Naive thymus-derived CD4-positive, alpha-beta T cell (primary cell): ENCODE measurements around the gene OS9. TPM values are rescaled to one million over a fixed set of nuclear protein-coding genes. Genes with fewer than 3 reads are reported as not detected.

ENCODE experiments used
- ATAC-seq: fragments of 150-1000 bp; cut with Tn5 transposase; 2 replicates; pipeline ENCODE4 v1.10.0; 2021; ENCODE audit warnings: mild to moderate bottlenecking, moderate library complexity
- CTCF ChIA-PET: fragments of 350-600 bp; sonication (Branson Sonifier 250); formaldehyde crosslinking; loops from one replicate; lab custom pipeline; 2021; ENCODE audit warnings: antibody characterized with exemption; lab: Charles Lee
- POLR2A ChIA-PET: fragments of 350-600 bp; sonication (Branson Sonifier 250); formaldehyde crosslinking; loops from one replicate; lab custom pipeline; 2021; ENCODE audit warnings: antibody characterized with exemption, inconsistent platforms; lab: Charles Lee
- DNase-seq, 9 donors: peaks; one replicate each; pipeline versions ENCODE4 v3.0.0 to v3.0.0-alpha.2; 2020 to 2022; ENCODE audit warnings: mixed read lengths in 1 of 9
- H3K27ac ChIP-seq: one replicate; pipeline ENCODE4 v1.7.0; 2013; ENCODE audit warnings: mild to moderate bottlenecking, low read depth, low read length, moderate library complexity
- H3K27me3 ChIP-seq, 2 donors: one replicate each; pipeline ENCODE4 v1.7.0; 2013; ENCODE audit warnings: low read length in 2 of 2, mild to moderate bottlenecking in 2 of 2, moderate library complexity in 2 of 2; ENCODE audit not compliant: control insufficient read depth in 2 of 2, insufficient read depth in 2 of 2
- H3K36me3 ChIP-seq, 3 experiments: 1 replicate in 2 of 3; 2 replicates in 1 of 3; pipeline ENCODE4 v1.7.0; 2013; ENCODE audit warnings: low read length in 3 of 3, mild to moderate bottlenecking in 3 of 3, moderate library complexity in 1 of 3; ENCODE audit not compliant: insufficient read depth in 3 of 3, control insufficient read depth in 2 of 3
- H3K4me1 ChIP-seq, 2 donors: one replicate each; pipeline ENCODE4 v1.7.0; 2013; ENCODE audit warnings: low read length in 2 of 2, mild to moderate bottlenecking in 2 of 2, moderate library complexity in 1 of 2; ENCODE audit not compliant: control insufficient read depth in 2 of 2, insufficient read depth in 2 of 2
- H3K4me3 ChIP-seq: 2 replicates; pipeline ENCODE4 v1.7.0; 2013; ENCODE audit warnings: mild to moderate bottlenecking, low read length
- H3K9me3 ChIP-seq, 3 experiments: 1 replicate in 2 of 3; 2 replicates in 1 of 3; pipeline ENCODE4 v1.7.0; 2013; ENCODE audit warnings: low read length in 3 of 3; ENCODE audit not compliant: control insufficient read depth in 2 of 3
- H3K27ac Mint-ChIP-seq, 9 donors: one replicate each; pipeline ENCODE4 v1.8.0; 2020 to 2022; ENCODE audit warnings: mixed read lengths in 9 of 9, mild to moderate bottlenecking in 8 of 9, moderate library complexity in 5 of 9, inconsistent platforms in 2 of 9
- H3K27me3 Mint-ChIP-seq, 5 donors: one replicate each; pipeline ENCODE4 v1.8.0; 2021 to 2022; ENCODE audit warnings: mixed read lengths in 5 of 5, mild to moderate bottlenecking in 1 of 5
- H3K36me3 Mint-ChIP-seq, 5 donors: one replicate each; pipeline ENCODE4 v1.8.0; 2020 to 2022; ENCODE audit warnings: mixed read lengths in 5 of 5, mild to moderate bottlenecking in 3 of 5, inconsistent platforms in 1 of 5
- H3K4me1 Mint-ChIP-seq, 7 donors: one replicate each; pipeline ENCODE4 v1.8.0; 2020 to 2022; ENCODE audit warnings: mixed read lengths in 7 of 7, mild to moderate bottlenecking in 3 of 7, inconsistent platforms in 1 of 7
- H3K4me3 Mint-ChIP-seq, 10 donors: one replicate each; pipeline ENCODE4 v1.8.0; 2020 to 2022; ENCODE audit warnings: mild to moderate bottlenecking in 10 of 10, mixed read lengths in 10 of 10, moderate library complexity in 6 of 10, inconsistent platforms in 2 of 10
- H3K9me3 Mint-ChIP-seq, 11 donors: one replicate each; pipeline ENCODE4 v1.8.0; 2020 to 2022; ENCODE audit warnings: mixed read lengths in 11 of 11, mild to moderate bottlenecking in 4 of 11, inconsistent platforms in 1 of 11, moderate library complexity in 1 of 11
- intact Hi-C, 2 donors: fragments of 100-400 bp; cut with micrococcal nuclease; formaldehyde crosslinking; loops; one replicate each; pipeline ENCODE4 v1.15.1; 2023
- polyA plus RNA-seq, 2 donors: library from polyadenylated mRNA; unstranded; fragments of 300-500 nt; fragmentation: Illumina TruSeq; gene quantifications; one replicate each; pipeline ENCODE4 v1.2.3, GENCODE V29; 2021
- total RNA-seq, 6 experiments: library from RNA in 5 of 6; stranded (reverse) in 5 of 6; gene quantifications; 1 replicate in 5 of 6; 2 replicates in 1 of 6; pipeline ENCODE4 v1.2.3 and lab custom pipeline; 2021 to 2026

The OS9 gene
- total and polyA plus RNA-seq, 7 experiments from 2014 or later: 59.5 to 175 (median 148) TPM

DNA sequence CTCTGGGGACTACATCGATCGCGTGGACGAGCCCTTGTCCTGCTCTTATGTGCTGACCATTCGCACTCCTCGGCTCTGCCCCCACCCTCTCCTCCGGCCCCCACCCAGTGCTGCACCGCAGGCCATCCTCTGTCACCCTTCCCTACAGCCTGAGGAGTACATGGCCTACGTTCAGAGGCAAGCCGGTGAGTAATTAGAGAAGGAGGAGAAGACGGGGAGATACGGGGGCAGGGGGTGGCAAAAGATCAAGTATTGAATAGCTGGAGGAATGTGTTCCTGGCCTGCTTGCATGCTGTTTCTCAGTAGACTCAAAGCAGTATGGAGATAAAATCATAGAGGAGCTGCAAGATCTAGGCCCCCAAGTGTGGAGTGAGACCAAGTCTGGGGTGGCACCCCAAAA, 21.9 kb downstream of the OS9 start:
- peak overlapping the region in 2 of 9 donors; percentile 48 to 56 for H3K27ac Mint-ChIP-seq
- H3K4me1 ChIP-seq: no peaks in the 10 kb centered on the region
- H3K27me3 ChIP-seq: no peaks in the 10 kb centered on the region
- peaks cover 15 to 74% (median 18%) of the 10 kb centered on the region in 3 experiments for H3K36me3 ChIP-seq
- DNase-seq (no peak), ATAC-seq (no peak)
- no peak overlapping the region for H3K4me3 ChIP-seq
- peaks cover 10 to 39% (median 32%) of the 10 kb centered on the region in 5 donors for H3K36me3 Mint-ChIP-seq
- no peak overlapping the region for H3K4me3 Mint-ChIP-seq
- POLR2A ChIA-PET: interaction anchor here (0.6 to 1.2 kb wide), 5 partner anchors 8 to 29 kb away, joined by 3 to 4 read pairs (median 3); partner anchors contain the start of genes AGAP2 and OS9
- H3K9me3 ChIP-seq: no peaks in the 10 kb centered on the region
- no peaks in the 10 kb centered on the region for H3K9me3 Mint-ChIP-seq
- CTCF ChIA-PET: no interaction called here
- intact Hi-C loops: no loop called here
- no peaks in the 10 kb centered on the region for H3K27me3 Mint-ChIP-seq
- H3K4me1 Mint-ChIP-seq: peaks cover 0 to 8% (median 0%) of the 10 kb centered on the region in 7 donors
- H3K27ac ChIP-seq: no peak overlapping the region

DNA sequence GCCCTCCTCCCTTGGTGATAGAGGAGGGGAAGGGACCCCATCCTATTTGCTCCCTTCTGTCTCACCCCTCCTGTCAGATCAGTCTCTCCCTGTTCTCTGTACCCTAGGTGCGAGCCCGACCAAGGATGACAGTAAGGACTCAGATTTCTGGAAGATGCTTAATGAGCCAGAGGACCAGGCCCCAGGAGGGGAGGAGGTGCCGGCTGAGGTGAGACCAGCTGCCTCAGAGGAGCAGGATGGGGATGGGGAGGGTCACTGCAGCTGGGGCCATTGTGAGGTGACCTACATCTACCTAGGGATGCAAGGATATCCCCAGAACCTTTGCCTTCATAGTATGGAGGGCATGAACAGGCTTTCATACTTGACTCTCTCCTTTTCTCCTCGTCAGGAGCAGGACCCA, 22.4 kb downstream of the OS9 start:
- Histone ChIP-seq H3K36me3 (peaks cover 15 to 80% (median 18%) of the 10 kb centered on the region in 3 experiments), H3K4me1 (no peaks in the 10 kb centered on the region), H3K27me3 (no peaks in the 10 kb centered on the region), H3K4me3 (no peak overlapping the region), H3K9me3 (no peaks in the 10 kb centered on the region), H3K27ac (no peak overlapping the region)
- H3K4me1 Mint-ChIP-seq: peaks cover 0 to 8% (median 0%) of the 10 kb centered on the region in 7 donors
- DNase-seq (no peak), ATAC-seq (no peak)
- H3K4me3 Mint-ChIP-seq: no peak overlapping the region
- ChIA-PET POLR2A (interaction anchor here (1.0 to 1.2 kb wide), 3 partner anchors 9 to 30 kb away, joined by 3 to 4 read pairs (median 3); no protein-coding TSS in a partner anchor), CTCF (interaction anchor here (0.6 kb wide), 1 partner anchor 502 kb away, joined by 3 read pairs; no protein-coding TSS in a partner anchor)
- no peaks in the 10 kb centered on the region for H3K27me3 Mint-ChIP-seq
- H3K36me3 Mint-ChIP-seq: peaks cover 10 to 35% (median 28%) of the 10 kb centered on the region in 5 donors
- H3K27ac Mint-ChIP-seq: peak overlapping the region in 2 of 9 donors; percentile 8 to 36
- H3K9me3 Mint-ChIP-seq: no peaks in the 10 kb centered on the region
- intact Hi-C loops: no loop called here

DNA sequence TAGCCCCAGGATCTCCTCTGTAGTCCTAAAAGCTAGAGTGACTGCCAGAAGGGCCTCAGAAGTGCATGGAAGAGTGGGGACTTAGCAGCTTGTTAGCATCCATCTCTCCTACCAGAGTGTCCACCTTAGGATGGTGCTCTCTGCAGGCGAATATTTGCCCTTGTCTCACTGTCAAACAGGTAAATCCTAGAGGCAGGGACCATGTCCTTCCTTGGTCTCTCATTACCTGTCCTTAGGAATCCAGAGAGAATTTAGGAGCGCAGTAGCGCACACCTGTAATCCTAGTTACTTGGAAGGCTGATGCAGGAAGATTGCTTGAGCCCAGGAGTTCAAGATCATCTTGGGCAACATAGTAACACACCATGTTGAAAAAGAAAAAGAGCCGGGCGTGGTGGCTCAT, 23.2 kb downstream of the OS9 start:
- ChIA-PET POLR2A (no interaction called here), CTCF (interaction anchor here (0.6 kb wide), 1 partner anchor 503 kb away, joined by 3 read pairs; no protein-coding TSS in a partner anchor)
- DNase-seq: no peak
- no peak for ATAC-seq
- H3K4me3 ChIP-seq: no peak overlapping the region
- Mint-ChIP-seq H3K9me3 (no peaks in the 10 kb centered on the region), H3K4me3 (no peak overlapping the region), H3K4me1 (peaks cover 0 to 15% (median 4%) of the 10 kb centered on the region in 7 donors), H3K27ac (peak overlapping the region in 1 of 9 donors; percentile 31), H3K27me3 (no peaks in the 10 kb centered on the region), H3K36me3 (peaks cover 10 to 27% (median 20%) of the 10 kb centered on the region in 5 donors)
- H3K27ac ChIP-seq: no peak overlapping the region
- intact Hi-C loops: no loop called here
- peaks cover 15 to 81% (median 18%) of the 10 kb centered on the region in 3 experiments for H3K36me3 ChIP-seq
- H3K4me1 ChIP-seq: no peaks in the 10 kb centered on the region
- H3K27me3 ChIP-seq: no peaks in the 10 kb centered on the region
- H3K9me3 ChIP-seq: no peaks in the 10 kb centered on the region

DNA sequence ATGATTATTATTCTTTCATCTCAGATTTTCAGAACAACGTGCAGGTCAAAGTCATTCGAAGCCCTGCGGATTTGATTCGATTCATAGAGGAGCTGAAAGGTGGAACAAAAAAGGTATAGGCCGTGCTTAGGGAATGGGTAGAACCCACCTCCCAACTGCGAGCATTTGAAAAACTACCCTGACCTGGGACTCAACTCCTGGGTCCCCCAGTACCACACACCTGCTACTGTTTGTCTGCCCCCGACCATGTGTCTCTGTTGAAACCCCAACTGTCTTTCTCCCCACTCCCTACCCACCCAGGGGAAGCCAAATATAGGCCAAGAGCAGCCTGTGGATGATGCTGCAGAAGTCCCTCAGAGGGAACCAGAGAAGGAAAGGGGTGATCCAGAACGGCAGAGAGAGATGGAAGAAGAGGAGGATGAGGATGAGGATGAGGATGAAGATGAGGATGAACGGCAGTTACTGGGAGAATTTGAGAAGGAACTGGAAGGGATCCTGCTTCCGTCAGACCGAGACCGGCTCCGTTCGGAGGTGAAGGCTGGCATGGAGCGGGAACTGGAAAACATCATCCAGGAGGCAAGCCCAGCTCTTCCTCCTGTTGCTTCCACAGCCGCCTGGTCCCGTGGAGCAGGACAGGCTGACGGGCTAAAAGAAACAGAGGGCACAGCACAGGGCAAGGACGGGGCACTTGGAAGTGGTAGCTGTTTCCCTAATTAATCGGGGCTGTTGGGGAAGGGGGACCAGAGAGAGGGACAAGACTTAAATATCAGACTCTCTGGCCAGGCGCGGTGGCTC, 24.1 kb downstream of the OS9 start:
- H3K36me3 ChIP-seq: peaks cover 15 to 81% (median 18%) of the 10 kb centered on the region in 3 experiments
- no peak overlapping the region for H3K27ac ChIP-seq
- H3K27ac Mint-ChIP-seq: peak overlapping the region in 5 of 9 donors; percentile 21 to 75 (median 48)
- ChIA-PET CTCF (interaction anchor here (0.6 kb wide), 1 partner anchor 17 kb away, joined by 4 read pairs; no protein-coding TSS in a partner anchor), POLR2A (interaction anchor here (1.0 kb wide), 1 partner anchor 23 kb away, joined by 4 read pairs; no protein-coding TSS in a partner anchor)
- H3K4me3 ChIP-seq: no peak overlapping the region
- intact Hi-C loops: no loop called here
- DNase-seq (no peak), ATAC-seq (no peak)
- H3K4me3 Mint-ChIP-seq: no peak overlapping the region
- H3K4me1 Mint-ChIP-seq: peaks cover 0 to 16% (median 6%) of the 10 kb centered on the region in 7 donors
- H3K27me3 Mint-ChIP-seq: no peaks in the 10 kb centered on the region
- H3K27me3 ChIP-seq: no peaks in the 10 kb centered on the region
- no peaks in the 10 kb centered on the region for H3K9me3 ChIP-seq
- H3K9me3 Mint-ChIP-seq: no peaks in the 10 kb centered on the region
- H3K4me1 ChIP-seq: no peaks in the 10 kb centered on the region
- peaks cover 10 to 26% (median 15%) of the 10 kb centered on the region in 5 donors for H3K36me3 Mint-ChIP-seq

DNA sequence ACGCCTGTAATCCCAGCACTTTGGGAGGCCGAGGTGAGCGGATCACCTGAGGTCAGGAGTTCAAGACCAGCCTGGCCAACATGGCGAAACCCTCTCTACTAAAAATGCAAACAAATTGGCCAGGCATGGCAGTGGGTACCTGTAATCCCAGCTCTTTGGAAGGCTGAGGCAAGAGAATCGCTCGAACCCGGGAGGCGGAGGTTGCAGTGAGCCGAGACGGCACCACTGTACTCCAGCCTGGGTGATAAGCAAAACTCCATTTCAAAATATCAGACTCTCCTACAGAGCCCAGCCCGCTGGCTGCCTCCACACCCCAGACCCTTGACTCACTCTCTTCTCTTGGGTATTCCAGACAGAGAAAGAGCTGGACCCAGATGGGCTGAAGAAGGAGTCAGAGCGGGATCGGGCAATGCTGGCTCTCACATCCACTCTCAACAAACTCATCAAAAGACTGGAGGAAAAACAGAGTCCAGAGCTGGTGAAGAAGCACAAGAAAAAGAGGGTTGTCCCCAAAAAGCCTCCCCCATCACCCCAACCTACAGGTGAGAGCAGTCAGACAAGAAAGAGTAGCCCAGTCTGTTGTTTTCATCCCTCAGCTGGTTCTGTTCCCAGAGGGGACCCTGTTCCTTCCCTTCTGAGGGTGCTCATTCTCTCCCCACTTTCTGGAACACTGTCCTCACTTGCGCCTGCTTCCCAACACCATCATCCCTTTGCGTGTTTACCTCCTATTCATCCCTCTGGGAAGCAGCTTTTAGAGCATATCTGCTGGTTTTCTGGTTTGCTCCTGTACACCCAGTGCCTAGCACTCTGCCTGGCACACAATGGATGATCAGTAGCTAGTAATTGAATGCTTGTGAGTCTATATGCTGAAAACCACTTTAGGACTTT, 25.0 kb downstream of the OS9 start:
- no peaks in the 10 kb centered on the region for H3K9me3 ChIP-seq
- no peak overlapping the region for H3K4me3 Mint-ChIP-seq
- intact Hi-C loops: no loop called here
- no peak overlapping the region for H3K27ac ChIP-seq
- H3K4me1 Mint-ChIP-seq: peaks cover 2 to 19% (median 11%) of the 10 kb centered on the region in 7 donors
- peaks cover 10 to 26% (median 15%) of the 10 kb centered on the region in 5 donors for H3K36me3 Mint-ChIP-seq
- peaks cover 15 to 72% (median 18%) of the 10 kb centered on the region in 3 experiments for H3K36me3 ChIP-seq
- H3K4me1 ChIP-seq: no peaks in the 10 kb centered on the region
- ChIA-PET POLR2A (interaction anchor here (0.7 to 1.0 kb wide), 2 partner anchors 22 to 23 kb away, joined by 3 to 4 read pairs; no protein-coding TSS in a partner anchor), CTCF (no interaction called here)
- H3K27me3 Mint-ChIP-seq: no peaks in the 10 kb centered on the region
- H3K27ac Mint-ChIP-seq: peak overlapping the region in 7 of 9 donors; percentile 18 to 93 (median 28)
- no peak overlapping the region for H3K4me3 ChIP-seq
- H3K27me3 ChIP-seq: no peaks in the 10 kb centered on the region
- no peak for DNase-seq
- ATAC-seq: no peak
- no peaks in the 10 kb centered on the region for H3K9me3 Mint-ChIP-seq
